LHCN-M2 (cell line): Measurements from ENCODE around the gene UBE2M. TPM values are rescaled to one million over a fixed set of nuclear protein-coding genes. Genes with fewer than 3 reads are reported as not detected.

Experiments
- DNase-seq: peaks from one replicate; pipeline ENCODE4 v3.0.0-alpha.2; 2012; ENCODE audit warnings: low read depth
- total RNA-seq: library from RNA; depleted of rRNA; stranded (reverse); fragments of >200 nt; gene quantifications from 2 replicates; pipeline ENCODE4 v1.2.3, GENCODE V29; 2014

The UBE2M gene
- total RNA-seq, 1 experiment from 2014 or later = 73.9 TPM

GRCh38 chr19:58555920-58556621 lies 2.3 kb downstream of the UBE2M start:
- no peak for DNase-seq

- no peak for DNase-seq
These were observed 3.0 kb downstream of the UBE2M start for GRCh38 chr19:58555369-58555885.

- peak; percentile 96 for DNase-seq
These were observed 3.7 kb downstream of the UBE2M start, which contains the start of gene CHMP2A for GRCh38 chr19:58554494-58555368. Gene CHMP2A, minus strand, starts transcription at chr19:58555105. Its CDS starts 893 bp downstream, at chr19:58554212.

GRCh38 chr19:58553799-58554493 lies 4.5 kb downstream of the UBE2M start:
- DNase-seq = no peak

- DNase-seq = no peak
These were observed 5.8 kb downstream of the UBE2M start for GRCh38 chr19:58552655-58553054.

- DNase-seq = no peak
These were observed 6.6 kb downstream of the UBE2M start for GRCh38 chr19:58551577-58552471.

- no peak for DNase-seq
These were observed 7.3 kb downstream of the UBE2M start for GRCh38 chr19:58551123-58551497.

- no peak for DNase-seq
These were observed 7.9 kb downstream of the UBE2M start for GRCh38 chr19:58550362-58551122.

GRCh38 chr19:58549664-58550361 lies 8.6 kb downstream of the UBE2M start:
- no peak for DNase-seq

GRCh38 chr19:58548859-58549663 lies 9.3 kb downstream of the UBE2M start:
- no peak for DNase-seq

GRCh38 chr19:58547323-58548312 lies 10.8 kb downstream of the UBE2M start:
- DNase-seq = no peak

GRCh38 chr19:58546019-58546530 lies 12.3 kb downstream of the UBE2M start:
- DNase-seq = no peak

- no peak for DNase-seq
These were observed 13.0 kb downstream of the UBE2M start for GRCh38 chr19:58545286-58546018.

- DNase-seq = peak; percentile 43
These were observed 13.7 kb downstream of the UBE2M start for GRCh38 chr19:58544591-58545285.

- DNase-seq = peak; percentile 99
These were observed 14.4 kb downstream of the UBE2M start, which contains the start of gene TRIM28 for GRCh38 chr19:58543826-58544590. Gene TRIM28, plus strand, starts transcription at chr19:58544064. Its CDS starts 694 bp downstream, at chr19:58544758.
